Measurements from ENCODE around the gene RYR2. TPM values are rescaled to one million over a fixed set of nuclear protein-coding genes. Genes with fewer than 3 reads are reported as not detected.

The RYR2 gene
- polyA plus RNA-seq, 1 of the 3 experiments (the other 2 are of a cell fraction), result under 0.01 TPM

GRCh38 chr1:237383791-237384190, 341.8 kb downstream of the RYR2 start:
- H3K4me3 ChIP-seq (ENCODE audit: low read depth in 2 of 2, low read length in 1 of 2), result no peak overlapping the region
- H2AFZ ChIP-seq (ENCODE audit: low read depth), result no peak overlapping the region

More at GRCh38 chr1:237383791-237384190, 341.8 kb downstream of the RYR2 start:
- ChIA-PET POLR2A (no interaction called here), CTCF (interaction anchor here (0.6 kb wide), 1 partner anchor 342 kb away, joined by 3 read pairs; the partner anchor contains the start of gene RYR2)
- Histone ChIP-seq H3F3A (replicated peaks; ENCODE audit: insufficient read depth) (no peaks in the 10 kb centered on the region), H3K27me3 (ENCODE audit: insufficient read depth) (no peaks in the 10 kb centered on the region), H3K9me2 (no peaks in the 10 kb centered on the region), H3K4me2 (no peak overlapping the region), H4K20me1 (ENCODE audit: insufficient read depth) (no peaks in the 10 kb centered on the region), H3K36me3 (replicated peaks in 1 of 2; ENCODE audit: control insufficient read depth in 1 of 2, insufficient read depth in 2 of 2, low read length in 1 of 2) (no peaks in the 10 kb centered on the region), H3K4me1 (ENCODE audit: control insufficient read depth in 1 of 2, insufficient read depth in 2 of 2, low read depth in 1 of 2, low read length in 1 of 2) (peaks cover 0 to 2% of the 10 kb centered on the region in 2 experiments; a peak in 1 of 4 replicates), H3K9ac (no peak overlapping the region), H3K27ac (ENCODE audit: low read depth in 2 of 2, low read length in 1 of 2) (no peak overlapping the region; a peak in 1 of 4 replicates), H3K9me3 (no peaks in the 10 kb centered on the region), H3K79me2 (ENCODE audit: insufficient read depth) (no peaks in the 10 kb centered on the region)
- WGBS (ENCODE audit: low lambda C conversion rate), result 29% methylated on average over 3 of the region's 3 CpGs
- no peak for DNase-seq
- TF ChIP-seq MXI1 (IDR thresholded peaks at IDR 0.05; ENCODE audit: low read depth, low read length), result no peak
- no peak for TF ChIP-seq IRF3 (IDR thresholded peaks at IDR 0.05; ENCODE audit: low read depth, low read length)
- no peak for TF ChIP-seq TCF12 (IDR thresholded peaks at IDR 0.05)
- TF ChIP-seq SIN3A (IDR thresholded peaks at IDR 0.05; ENCODE audit: borderline replicate concordance, low read depth, low read length), result no peak
- TF ChIP-seq RXRA (IDR thresholded peaks at IDR 0.05; ENCODE audit: borderline replicate concordance, low read depth), result no peak
- no peak for TF ChIP-seq ZBTB33 (IDR thresholded peaks at IDR 0.05; ENCODE audit: borderline replicate concordance, low read depth)
- TF ChIP-seq JUND (IDR thresholded peaks at IDR 0.05), result no peak
- TF ChIP-seq ELF1 (IDR thresholded peaks at IDR 0.05), result no peak
- no peak for TF ChIP-seq MEF2A (IDR thresholded peaks at IDR 0.05; ENCODE audit: borderline replicate concordance, low read depth)
- no peak for TF ChIP-seq NRF1 (IDR thresholded peaks at IDR 0.05; ENCODE audit: low read depth, low read length)
- no peak for TF ChIP-seq EP300 (IDR thresholded peaks at IDR 0.05; ENCODE audit: borderline replicate concordance in 1 of 2, low read depth in 1 of 2, low read length in 1 of 2)
- no peak for TF ChIP-seq GATA2 (CRISPR knock-in tag; IDR thresholded peaks at IDR 0.05)
- no peak for TF ChIP-seq CTCF (IDR thresholded peaks at IDR 0.05)
- no peak for TF ChIP-seq NFIC (IDR thresholded peaks at IDR 0.05; ENCODE audit: borderline replicate concordance)
- TF ChIP-seq RFX5 (IDR thresholded peaks at IDR 0.05; ENCODE audit: low read length), result no peak
- no peak for TF ChIP-seq GABPA (IDR thresholded peaks at IDR 0.05; ENCODE audit: low read depth)
- no peak for TF ChIP-seq RAD21 (IDR thresholded peaks at IDR 0.05; ENCODE audit: low read length)
- no peak for TF ChIP-seq REST (IDR thresholded peaks at IDR 0.05; ENCODE audit: low read depth, low read length)
- no peak for TF ChIP-seq FOSL2 (IDR thresholded peaks at IDR 0.05; ENCODE audit: borderline replicate concordance, low read depth)

Measured in SK-N-SH (cell line).